Mammary epithelial cell (primary cell): ENCODE data around the gene NPAS3.

Experiments used
- CTCF ChIP-seq, 2 donors: IDR thresholded peaks in 1 of 2; conservative IDR thresholded peaks in 1 of 2; 2 replicates each; pipeline ENCODE4 v1.5.1; 2011 to 2012; ENCODE audit warnings: inconsistent platforms in 2 of 2, low read length in 2 of 2, mild to moderate bottlenecking in 2 of 2, control low read depth in 1 of 2, low read depth in 1 of 2; ENCODE audit not compliant: insufficient read depth in 1 of 2; ENCODE audit errors: extremely low read depth in 1 of 2
- EZH2 ChIP-seq: IDR thresholded peaks from 2 replicates; pipeline ENCODE4 v1.6.1; 2012; ENCODE audit warnings: low read length, inconsistent platforms, borderline replicate concordance

GRCh38 chr14:33714527-33715226 lies 776.0 kb downstream of the NPAS3 start:
- TF ChIP-seq EZH2 (no peak), CTCF (conservative IDR thresholded peaks at IDR 0.05 in 1 of 2, IDR thresholded peaks at IDR 0.05 in 1 of 2; ENCODE audit: extremely low read depth in 1 of 2, insufficient read depth in 1 of 2, low read depth in 1 of 2, low read length in 2 of 2) (no peak)
